Right renal pelvis (tissue), 4 donors: ENCODE results near the gene SPSB3. TPM values are rescaled to one million over a fixed set of nuclear protein-coding genes. Genes with fewer than 3 reads are reported as not detected.
"Not testable (repeated sequence)": the region's sequence is repeated elsewhere in the genome, so short reads cannot be mapped to it uniquely, and the experiment has no call there.

ENCODE experiments used
- DNase-seq, 4 donors: peaks; one replicate each; pipeline ENCODE4 v3.0.0-alpha.2; 2013; ENCODE audit warnings: low read depth in 4 of 4, low spot score in 3 of 4, missing footprints in 1 of 4
- polyA plus RNA-seq, 4 donors: library from polyadenylated mRNA; unstranded; fragments of 120-200 nt; gene quantifications; one replicate each; pipeline ENCODE4 v1.2.1, GENCODE V29; 2013; ENCODE audit not compliant: insufficient read length in 4 of 4

Gene SPSB3
- polyA plus RNA-seq, 4 donors, result 34.9 to 58.0 (median 38.5) TPM

DNA sequence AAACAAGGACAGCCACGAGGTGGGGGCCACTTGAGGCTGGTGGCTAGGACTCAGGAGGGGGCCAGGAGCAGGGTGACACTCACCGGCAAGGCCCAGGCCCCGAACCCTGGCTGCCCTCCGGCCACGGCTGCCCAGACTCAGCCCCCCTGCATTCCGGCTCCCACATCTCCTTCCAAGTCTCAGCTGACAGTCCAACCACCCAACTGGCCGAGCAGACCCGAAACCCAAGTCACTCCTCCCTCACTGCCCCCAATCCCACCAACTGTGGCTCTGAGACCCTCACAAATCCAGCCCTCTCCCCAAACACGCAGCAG lies 34.9 kb upstream of the SPSB3 start:
- no peak for DNase-seq

DNA sequence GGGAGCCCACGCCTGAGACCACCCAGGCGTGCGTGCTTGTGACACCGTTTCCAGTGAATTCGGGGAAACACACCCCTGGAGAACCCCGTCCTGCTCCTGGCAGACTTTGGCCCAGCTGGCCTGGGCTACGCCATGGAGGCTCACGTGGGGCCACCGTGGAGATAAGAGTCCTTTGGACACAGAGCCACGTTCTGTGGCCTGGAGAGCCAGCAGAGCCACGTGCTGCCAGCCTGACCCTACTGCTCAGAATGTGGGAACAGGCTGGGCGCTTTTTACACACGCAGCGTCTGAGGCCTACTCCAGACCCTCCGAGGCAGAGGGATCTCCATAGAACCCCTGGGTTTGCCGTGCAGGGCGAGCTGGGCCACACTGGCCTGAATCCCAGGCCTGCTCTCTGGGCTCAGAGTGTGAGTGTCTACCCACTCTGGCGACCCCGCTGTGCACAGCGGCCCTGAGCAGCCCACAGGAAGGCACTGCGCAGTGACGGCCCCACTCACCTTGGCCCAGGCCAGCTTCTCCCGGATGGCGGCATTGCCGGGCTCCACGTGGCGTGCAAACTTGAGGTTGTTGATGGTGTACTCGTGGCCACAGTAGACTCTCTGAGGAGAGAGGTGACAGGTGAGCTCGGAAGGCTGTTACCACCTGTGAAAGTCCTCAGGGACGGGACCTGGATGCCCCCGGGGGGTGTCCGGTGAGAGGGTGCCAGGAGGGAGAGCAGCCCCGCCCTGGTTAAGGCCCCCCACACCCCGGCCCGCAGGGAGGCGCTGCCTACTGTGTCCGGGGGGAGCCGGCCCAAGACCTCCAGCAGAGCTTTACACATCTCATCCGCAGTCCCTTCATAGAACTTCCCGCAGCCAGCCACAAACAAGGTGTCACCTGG lies 34.3 kb upstream of the SPSB3 start:
- DNase-seq, result no peak

DNA sequence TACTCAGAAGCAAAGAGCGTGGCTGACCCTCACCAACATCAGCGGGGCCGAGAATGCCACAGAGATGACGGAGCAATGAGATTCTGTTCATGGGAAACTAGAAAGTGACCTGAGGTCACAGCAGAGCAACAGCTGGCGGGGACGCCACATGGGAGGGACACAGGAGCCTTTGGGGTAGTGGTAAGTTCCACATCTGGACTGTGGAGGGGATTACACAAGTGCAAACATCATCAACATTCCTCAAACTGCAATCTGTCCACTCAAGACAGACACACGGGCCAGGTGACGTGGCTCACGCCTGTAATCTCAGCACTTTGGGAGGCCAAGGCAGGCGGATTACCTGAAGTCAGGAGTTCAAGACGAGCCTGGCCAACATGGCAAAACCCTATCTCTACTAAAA lies 33.1 kb upstream of the SPSB3 start:
- DNase-seq, result no peak

GRCh38 chr16:1812732-1813163 lies 30.4 kb upstream of the SPSB3 start:
- peak in 2 of 4 donors; percentile 35 to 46 for DNase-seq

DNA sequence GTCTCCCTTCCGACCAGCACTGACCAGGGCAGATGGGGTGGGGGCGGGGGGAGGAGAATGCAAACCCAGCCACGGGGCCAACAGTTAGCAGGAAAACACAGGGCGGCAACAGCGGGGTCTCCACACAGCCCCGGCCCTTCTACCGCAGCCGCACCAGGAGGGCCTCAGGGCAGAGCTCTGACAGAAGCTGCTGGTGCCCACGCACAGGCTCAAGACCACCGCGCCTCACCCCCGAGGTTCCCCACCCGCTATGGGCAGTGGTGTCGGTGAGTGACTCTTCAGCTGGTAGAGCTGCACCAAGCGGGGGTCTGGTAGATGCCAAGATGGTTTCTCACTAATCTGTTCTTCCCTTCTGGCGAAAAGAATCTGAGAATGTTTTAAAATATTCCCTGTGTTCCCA lies 28.2 kb upstream of the SPSB3 start:
- no peak for DNase-seq

DNA sequence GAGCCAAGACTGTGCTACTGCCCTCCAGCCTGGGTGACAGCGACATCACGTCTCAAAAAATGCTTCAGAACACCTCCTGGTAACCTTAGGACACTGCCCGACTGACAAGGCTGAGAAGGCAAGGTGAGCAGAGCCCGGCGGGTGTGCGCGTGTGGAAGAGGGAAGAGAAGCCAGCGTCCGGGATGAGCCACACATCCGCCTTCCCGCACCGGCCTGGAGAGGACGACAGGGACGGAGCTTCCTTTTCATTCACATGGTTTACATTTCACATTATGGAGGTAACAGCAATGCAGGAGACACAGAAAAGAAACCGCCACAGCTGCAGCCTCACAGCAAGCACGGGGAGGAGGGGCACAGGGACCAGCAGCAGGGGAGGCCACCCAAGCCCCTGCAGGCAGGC lies 27.7 kb upstream of the SPSB3 start:
- DNase-seq, result no peak

GRCh38 chr16:1809281-1809801 lies 27.0 kb upstream of the SPSB3 start:
- no peak for DNase-seq

GRCh38 chr16:1808691-1809090 lies 26.3 kb upstream of the SPSB3 start:
- DNase-seq, result no peak

DNA sequence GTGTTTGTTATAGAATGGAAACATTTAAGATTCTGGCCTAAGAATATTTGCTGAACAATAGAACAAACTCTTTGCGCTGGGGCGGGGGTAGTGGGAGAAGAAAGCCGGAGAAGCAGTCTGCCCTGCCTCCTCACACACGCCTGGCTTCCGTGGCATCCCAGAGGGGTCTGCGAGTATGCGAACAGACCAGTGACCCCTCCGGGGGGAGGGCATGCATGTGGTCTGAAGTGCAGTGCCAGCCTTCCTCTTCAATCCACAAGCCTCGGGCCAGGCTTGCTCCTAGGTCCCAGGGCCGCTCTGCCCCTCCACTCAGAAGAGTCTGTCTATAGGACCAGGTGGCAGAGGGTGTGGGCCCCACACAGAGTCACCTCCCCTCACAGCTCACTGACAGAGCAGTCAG lies 25.3 kb upstream of the SPSB3 start:
- DNase-seq, result no peak

DNA sequence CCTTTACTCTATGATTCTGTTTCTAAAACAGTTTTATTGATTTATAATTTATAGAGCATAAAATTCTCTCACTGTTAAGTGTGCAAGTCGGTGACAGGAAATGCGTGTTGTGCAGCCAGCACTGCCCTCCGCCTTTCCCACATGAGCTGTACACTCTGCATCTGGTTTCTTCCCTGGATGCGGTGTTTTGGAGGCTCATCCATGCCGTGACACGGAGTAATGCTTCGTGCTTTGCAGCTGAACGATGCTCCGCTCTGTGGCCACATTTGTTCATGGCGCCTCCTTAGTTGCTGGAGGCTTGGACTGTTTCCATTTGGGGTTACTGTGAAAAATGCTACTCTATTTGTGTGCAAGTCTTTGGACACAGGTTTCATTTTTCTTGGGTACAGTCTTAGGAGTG lies 18.3 kb upstream of the SPSB3 start:
- no peak for DNase-seq

DNA sequence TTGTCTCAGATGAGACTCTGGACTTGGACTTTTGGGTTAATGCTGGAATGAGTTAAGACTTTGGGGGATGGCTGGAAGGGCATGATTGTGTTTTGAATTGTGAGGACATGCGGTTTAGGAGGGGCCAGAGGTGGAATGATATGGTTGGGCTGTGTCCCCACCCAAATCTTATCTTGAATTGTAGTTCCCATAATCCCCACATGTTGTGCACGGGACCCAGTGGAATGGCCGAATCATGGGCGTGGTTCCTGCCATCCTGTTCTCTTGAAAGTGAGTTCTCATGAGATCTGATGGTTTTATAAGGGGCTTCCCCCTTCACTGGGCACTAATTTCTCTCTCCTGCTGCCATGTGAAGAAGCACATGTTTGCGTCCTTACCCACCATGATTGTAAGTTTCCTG lies 16.9 kb upstream of the SPSB3 start:
- DNase-seq, result not testable (repeated sequence)

- DNase-seq, result no peak
Observed at GRCh38 chr16:1794908-1795666, 12.7 kb upstream of the SPSB3 start.

DNA sequence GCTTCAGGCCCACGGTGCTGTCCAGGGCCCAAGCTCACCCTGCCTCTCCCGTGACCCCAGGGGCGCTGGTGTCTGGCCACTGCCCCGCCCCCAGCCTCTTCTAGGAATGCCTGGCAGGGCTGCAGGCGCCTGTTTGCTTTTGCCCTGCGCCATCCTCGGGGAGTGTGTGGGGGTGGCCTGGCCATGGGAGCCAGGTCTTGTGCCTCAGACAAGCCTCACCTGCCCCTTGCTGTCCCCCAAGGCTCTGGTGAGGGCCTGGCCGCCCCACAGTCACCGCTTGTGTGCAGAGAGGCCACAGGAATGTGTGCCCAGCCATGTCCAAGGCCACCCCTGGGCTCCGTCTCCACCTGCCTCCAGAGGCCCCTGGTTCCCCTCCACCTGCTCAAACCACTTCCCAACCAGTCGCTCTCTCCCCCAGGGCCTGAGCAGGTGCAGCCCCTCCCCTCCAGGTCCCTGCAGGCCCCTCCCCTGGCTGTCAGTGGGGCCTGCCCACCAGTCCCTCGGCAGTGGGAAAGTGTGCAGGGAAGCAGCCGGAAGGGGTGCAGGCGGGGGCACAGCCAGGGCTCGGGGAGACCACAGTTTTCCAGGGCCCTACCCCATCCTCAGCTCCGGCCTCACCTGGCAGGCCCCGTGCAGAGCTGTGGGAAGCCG lies 12.0 kb upstream of the SPSB3 start:
- no peak for DNase-seq

- no peak for DNase-seq
Observed at GRCh38 chr16:1793578-1794220, 11.3 kb upstream of the SPSB3 start, which contains the start of gene IGFALS. IGFALS (minus strand) TSS chr16:1793705; CDS start chr16:1793652, 53 bp downstream.

DNA sequence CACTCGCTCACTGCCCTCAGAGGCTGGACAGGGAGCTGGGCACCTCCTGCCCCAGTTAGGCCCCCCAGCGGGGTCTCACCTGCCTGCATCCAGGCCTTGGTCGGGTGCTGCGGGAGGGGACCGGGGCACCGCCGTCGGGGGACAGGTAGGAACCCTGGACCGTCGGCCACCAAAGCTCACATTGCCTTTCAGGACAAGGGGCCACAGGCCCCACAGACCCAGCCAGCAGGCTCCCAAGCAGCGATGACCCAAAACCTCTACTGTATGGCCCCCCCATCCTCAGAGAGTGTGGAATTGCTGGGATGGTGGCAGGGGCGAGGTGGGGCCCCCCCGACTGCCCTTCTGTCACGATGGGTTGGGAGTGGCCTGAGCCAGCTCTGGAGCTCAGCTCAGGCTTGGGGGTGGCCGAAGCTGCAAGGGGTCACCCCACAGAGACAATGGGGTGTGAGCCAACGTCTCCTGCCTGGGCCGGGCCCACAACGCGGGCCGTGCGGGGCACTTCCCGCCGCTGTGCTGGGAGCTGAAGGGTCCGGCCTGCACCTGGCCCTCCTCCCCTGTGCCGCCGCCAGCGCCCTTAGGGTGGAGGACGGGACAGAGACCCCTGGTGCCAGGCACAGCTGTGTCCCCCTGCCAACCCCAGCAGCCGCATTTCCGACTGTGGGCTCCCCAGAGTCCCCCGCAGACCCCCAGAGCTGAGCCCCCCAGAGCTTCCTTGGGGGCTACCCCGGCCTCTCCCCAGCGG lies 10.6 kb upstream of the SPSB3 start:
- no peak for DNase-seq

GRCh38 chr16:1791943-1792812 lies 9.8 kb upstream of the SPSB3 start:
- no peak for DNase-seq

DNA sequence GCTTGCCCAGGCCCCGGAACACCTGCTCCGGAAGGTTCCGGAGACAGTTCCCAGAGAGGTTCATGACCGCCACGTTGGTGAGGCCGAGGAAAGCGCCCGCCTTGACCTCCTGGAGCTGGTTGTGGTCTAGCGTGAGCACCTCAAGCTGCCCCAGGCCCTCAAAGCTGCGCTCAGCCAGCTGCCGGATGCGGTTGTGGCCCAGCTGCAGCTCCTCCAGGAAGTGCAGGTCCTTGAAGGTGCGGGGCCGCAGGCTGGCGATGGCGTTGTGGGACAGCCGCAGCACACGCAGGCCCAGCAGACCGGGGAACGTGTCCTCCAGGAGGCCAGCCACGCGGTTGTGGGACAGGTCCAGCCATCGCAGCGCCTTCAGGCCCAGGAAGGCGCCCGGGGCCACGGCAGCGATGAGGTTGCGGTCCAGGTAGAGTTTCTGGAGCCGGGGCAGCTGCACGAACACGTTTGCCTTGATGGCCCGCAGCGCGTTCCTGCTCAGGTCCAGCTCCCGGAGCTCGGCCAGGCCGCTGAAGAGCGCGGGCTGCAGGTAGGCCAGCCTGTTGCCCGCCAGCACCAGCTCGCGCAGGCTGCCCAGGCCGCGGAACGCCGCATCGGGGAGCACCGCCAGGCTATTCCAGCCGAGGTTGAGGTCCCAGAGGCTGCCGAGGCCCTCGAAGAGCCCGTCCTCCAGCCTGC lies 9.0 kb upstream of the SPSB3 start:
- no peak for DNase-seq

DNA sequence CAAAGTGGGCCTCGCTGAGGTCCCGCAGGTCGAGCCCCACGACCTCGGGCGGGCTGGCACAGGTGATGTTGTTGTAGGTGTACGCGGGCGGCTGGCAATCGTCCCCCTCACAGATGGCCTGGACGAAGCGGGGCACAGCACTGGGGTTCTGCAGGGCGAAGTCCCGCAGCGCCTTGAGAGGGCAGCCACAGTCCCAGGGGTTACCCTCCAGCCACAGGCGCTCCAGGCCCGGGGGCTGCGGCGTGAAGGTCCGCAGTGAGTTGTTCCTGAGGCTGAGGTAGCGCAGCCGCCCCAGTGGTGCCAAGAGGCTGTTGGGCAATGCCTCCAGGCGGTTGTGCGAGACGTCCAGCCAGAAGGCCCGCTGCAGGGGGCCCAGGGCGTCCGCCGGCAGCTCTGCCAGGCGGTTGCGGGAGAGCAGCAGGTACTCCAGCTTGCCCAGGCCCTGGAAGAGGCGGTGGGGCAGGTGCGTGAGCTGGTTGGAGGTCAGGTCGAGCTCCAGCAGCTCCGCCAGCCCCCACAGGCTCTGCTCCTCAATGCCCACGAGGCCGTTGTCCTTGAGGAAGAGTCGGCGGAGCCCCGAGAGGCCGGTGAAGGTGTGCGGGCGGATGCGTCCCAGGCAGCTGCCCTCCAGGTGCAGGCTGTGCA lies 8.4 kb upstream of the SPSB3 start:
- no peak for DNase-seq
